Progenitor cell of endocrine pancreas (in vitro differentiated cells): ENCODE results near the gene CFL1. TPM values are rescaled to one million over a fixed set of nuclear protein-coding genes. Genes with fewer than 3 reads are reported as not detected.

Experiments used
- DNase-seq: peaks from one replicate; pipeline ENCODE4 v3.0.0; 2021; ENCODE audit warnings: low spot score; ENCODE audit not compliant: unreplicated experiment
- H3K27ac Mint-ChIP-seq: 2 replicates; pipeline ENCODE4 v1.8.0; 2021; ENCODE audit warnings: mild to moderate bottlenecking, moderate library complexity, mixed read lengths
- H3K27me3 Mint-ChIP-seq: 2 replicates; pipeline ENCODE4 v1.8.0; 2021; ENCODE audit warnings: mixed read lengths
- H3K36me3 Mint-ChIP-seq: 2 replicates; pipeline ENCODE4 v1.8.0; 2022; ENCODE audit warnings: mixed read lengths; ENCODE audit not compliant: insufficient read depth
- H3K4me1 Mint-ChIP-seq: 2 replicates; pipeline ENCODE4 v1.8.0; 2021; ENCODE audit warnings: low read depth, mixed read lengths
- H3K4me3 Mint-ChIP-seq: 2 replicates; pipeline ENCODE4 v1.8.0; 2021; ENCODE audit warnings: low read depth, mild to moderate bottlenecking, moderate library complexity, mixed read lengths
- H3K9me3 Mint-ChIP-seq: 2 replicates; pipeline ENCODE4 v1.8.0; 2021; ENCODE audit warnings: low read depth, mixed read lengths
- total RNA-seq: library from RNA; stranded (reverse); gene quantifications from 2 replicates; pipeline ENCODE4 v1.2.1, GENCODE V29; 2021
- TF ChIP-seq, protein P1 (sequence below): fragments of 200-600 bp; sonication (generic); IDR thresholded peaks from one replicate; pipeline ENCODE4 v1.5.0; 2021; ENCODE audit warnings: antibody characterized with exemption, mild to moderate bottlenecking; ENCODE audit not compliant: unreplicated experiment

Gene CFL1
- total RNA-seq, 1 donor from 2014 or later = 890 TPM

DNA sequence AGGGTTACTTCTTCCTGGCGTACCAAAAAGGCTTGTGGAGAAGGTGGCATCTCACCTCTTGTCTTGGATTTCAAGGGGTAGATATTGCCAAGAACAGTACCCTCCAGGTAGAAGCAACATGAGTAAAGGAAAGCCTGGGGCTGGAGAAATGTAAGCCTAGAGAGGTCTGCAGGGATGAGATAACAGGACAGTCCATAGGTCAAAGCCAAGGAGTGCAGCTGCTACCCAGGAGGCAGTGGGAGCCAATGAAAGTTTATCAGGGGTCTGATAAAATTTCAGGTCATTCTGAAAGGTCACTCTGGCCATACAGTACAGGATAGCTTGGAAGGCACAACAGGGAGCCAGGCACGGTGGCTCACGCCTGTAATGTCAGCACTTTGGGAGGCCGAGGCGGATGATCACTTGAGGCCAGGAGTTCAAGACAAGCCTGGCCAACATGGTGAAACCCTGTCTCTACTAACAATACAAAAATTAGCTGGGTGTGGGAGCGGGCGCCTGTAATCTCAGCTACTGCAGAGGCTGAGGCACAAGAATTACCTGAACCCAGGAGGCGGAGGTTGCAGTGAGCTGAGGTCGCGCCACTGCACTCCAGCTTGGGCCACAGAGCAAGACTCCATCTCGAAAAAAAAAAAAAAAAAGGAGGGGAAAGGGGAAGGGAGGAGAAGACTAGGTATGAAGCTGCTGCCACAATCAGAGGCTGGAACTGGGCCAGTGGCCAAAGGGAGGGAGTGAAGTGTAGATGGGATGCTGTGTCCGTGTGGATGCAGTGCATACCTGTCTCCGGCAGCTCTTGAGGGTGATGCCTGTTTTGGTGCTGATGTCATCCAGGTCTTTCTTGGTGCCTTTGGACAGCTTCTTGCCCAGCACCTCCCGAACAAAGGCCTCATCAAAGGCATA, 29.1 kb upstream of the CFL1 start:
- Mint-ChIP-seq H3K27me3 (peaks cover 11% of the 10 kb centered on the region), H3K9me3 (no peaks in the 10 kb centered on the region), H3K36me3 (peaks cover 6% of the 10 kb centered on the region), H3K27ac (peak overlapping the region; percentile 69), H3K4me3 (peak overlapping the region; percentile 98), H3K4me1 (peaks cover 30% of the 10 kb centered on the region)
- no peak for DNase-seq
- TF ChIP-seq, protein P1, sequence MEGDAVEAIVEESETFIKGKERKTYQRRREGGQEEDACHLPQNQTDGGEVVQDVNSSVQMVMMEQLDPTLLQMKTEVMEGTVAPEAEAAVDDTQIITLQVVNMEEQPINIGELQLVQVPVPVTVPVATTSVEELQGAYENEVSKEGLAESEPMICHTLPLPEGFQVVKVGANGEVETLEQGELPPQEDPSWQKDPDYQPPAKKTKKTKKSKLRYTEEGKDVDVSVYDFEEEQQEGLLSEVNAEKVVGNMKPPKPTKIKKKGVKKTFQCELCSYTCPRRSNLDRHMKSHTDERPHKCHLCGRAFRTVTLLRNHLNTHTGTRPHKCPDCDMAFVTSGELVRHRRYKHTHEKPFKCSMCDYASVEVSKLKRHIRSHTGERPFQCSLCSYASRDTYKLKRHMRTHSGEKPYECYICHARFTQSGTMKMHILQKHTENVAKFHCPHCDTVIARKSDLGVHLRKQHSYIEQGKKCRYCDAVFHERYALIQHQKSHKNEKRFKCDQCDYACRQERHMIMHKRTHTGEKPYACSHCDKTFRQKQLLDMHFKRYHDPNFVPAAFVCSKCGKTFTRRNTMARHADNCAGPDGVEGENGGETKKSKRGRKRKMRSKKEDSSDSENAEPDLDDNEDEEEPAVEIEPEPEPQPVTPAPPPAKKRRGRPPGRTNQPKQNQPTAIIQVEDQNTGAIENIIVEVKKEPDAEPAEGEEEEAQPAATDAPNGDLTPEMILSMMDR = no peak

DNA sequence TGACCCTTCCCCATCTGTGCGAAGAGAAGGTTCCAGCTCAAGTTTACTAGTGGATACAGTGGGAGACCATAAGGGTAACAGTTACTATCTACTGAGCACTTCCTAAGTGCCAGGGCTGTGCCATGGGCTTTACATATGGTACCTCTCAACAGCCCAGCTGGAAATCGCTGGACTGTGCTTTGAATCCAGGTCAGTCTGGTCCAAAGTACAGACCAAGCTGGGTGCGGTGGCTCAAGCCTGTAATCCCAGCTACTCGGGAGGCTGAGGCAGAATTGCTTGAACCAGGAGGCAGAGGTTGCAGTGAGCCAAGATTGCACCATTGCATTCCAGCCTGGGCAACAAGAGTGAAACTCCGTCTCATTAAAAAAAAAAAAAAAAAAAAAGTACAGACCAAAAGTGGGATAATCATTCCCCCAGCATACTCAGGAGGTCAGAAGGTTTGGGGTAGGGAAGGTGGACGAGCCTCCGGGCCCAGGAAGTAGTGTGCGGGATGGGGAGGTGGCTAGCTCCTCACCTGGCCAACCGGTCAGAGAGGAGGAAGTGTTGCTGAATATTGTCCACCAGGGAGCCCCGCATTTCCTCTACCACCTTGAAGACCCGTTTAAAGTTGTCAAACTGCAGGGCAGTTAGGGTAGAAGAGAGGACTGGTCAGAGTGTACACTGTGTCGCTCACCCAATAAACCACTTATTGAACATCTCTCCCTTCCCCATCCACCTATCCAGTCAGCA, 28.0 kb upstream of the CFL1 start:
- no peak for DNase-seq
- Mint-ChIP-seq H3K4me3 (no peak overlapping the region), H3K27me3 (peaks cover 8% of the 10 kb centered on the region), H3K9me3 (no peaks in the 10 kb centered on the region), H3K36me3 (peaks cover 6% of the 10 kb centered on the region), H3K4me1 (peaks cover 30% of the 10 kb centered on the region), H3K27ac (no peak overlapping the region)
- TF ChIP-seq, protein P1 = no peak

DNA sequence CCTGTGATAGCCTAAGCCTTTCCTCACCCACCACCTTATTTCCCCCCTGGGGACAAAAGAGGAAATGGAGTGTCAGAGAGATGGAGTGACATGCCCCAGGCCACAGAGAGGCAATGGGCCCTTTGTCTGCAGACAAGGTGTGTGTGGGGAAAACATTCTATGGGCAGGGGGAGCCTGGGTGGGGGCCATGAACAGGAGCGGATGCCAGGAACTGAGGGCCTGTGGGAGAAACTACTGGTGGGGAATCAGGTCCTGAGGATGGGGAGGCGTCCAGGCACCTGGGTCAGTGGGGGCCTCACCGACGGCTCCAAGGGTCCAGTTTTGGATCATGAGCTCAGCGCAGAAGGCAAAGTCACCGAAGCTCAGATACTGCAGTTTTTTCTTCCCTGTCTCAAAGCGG, 27.3 kb upstream of the CFL1 start:
- DNase-seq = no peak
- Mint-ChIP-seq H3K4me3 (no peak overlapping the region), H3K27me3 (peaks cover 8% of the 10 kb centered on the region), H3K27ac (no peak overlapping the region), H3K9me3 (no peaks in the 10 kb centered on the region), H3K4me1 (peaks cover 29% of the 10 kb centered on the region), H3K36me3 (peaks cover 6% of the 10 kb centered on the region)
- TF ChIP-seq, protein P1 = no peak

DNA sequence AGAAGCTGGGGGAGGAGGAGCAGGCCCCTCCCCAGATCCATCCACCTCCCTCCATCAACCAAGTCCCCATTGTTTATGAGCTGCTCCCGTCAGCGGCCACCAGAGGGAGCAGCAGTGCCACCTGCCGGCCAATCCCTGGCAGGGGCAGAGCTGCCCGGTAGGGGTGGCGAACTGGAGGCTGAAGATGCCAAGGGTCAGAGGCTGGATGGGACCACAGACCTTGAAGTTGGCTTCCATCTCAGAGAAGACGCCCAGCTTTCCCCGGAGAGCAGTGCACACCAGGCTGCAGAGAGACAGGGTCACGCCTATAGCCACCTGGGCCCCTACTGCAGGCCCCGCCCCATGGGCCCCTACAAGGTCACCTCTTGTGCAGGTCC, 26.7 kb upstream of the CFL1 start:
- Mint-ChIP-seq H3K36me3 (peaks cover 6% of the 10 kb centered on the region), H3K9me3 (no peaks in the 10 kb centered on the region), H3K4me1 (peaks cover 24% of the 10 kb centered on the region), H3K4me3 (peak overlapping the region; percentile 52), H3K27me3 (peaks cover 2% of the 10 kb centered on the region), H3K27ac (peak overlapping the region; percentile 86)
- TF ChIP-seq, protein P1 = peak; percentile 95
- DNase-seq = peak; percentile 80

DNA sequence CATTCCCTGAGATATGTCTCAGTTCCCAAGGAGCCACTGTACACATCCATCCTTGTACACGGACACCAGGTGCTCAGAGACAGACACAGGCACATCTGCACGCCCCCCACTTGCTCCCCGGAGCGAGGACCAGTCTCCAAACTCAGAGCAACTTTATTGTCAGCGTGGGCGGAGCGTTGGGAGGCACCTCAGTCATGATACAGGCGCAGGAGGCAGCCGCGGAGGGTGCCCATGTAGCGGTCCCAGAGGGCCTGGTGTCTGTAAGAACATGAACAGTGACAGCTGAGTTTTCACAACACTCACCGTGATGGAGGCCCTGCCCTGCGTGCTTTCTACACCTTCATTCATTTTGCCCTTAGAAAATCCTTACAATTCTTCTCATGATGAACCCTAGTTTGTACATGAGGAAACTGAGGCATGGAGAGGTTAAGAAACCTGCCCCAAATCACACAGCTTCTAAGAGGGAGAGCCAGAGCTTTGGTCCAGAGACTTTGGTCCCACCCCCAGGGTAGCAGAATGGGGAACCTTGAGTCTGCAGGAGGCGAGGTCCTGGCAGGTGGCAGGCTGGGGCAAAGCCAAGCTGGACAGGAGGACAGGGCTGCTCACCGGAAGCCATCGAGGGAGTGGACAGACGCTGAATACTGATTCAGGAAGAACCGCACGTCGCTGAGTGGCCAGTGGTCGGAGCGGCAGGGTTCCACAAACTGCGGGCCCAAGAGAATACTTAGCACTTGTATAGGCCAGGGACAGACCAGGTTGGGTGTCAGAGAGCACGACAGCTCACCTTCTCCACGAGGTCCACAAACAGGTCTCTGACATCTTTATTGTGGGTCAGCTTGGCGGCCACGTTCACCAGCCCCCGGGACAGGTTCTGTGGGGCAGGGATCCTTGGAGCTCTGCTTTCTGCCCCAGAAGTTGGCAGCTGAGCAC, 26.1 kb upstream of the CFL1 start:
- TF ChIP-seq, protein P1 = no peak
- H3K9me3 Mint-ChIP-seq = no peaks in the 10 kb centered on the region
- peaks cover 19% of the 10 kb centered on the region for H3K4me1 Mint-ChIP-seq
- H3K27ac Mint-ChIP-seq = peak overlapping the region; percentile 86
- no peaks in the 10 kb centered on the region for H3K27me3 Mint-ChIP-seq
- no peak overlapping the region for H3K4me3 Mint-ChIP-seq
- no peak for DNase-seq
- H3K36me3 Mint-ChIP-seq = peaks cover 6% of the 10 kb centered on the region
